ENCODE measurements around the gene NBPF12.
"Not testable (repeated sequence)": the region's sequence is repeated elsewhere in the genome, so short reads cannot be mapped to it uniquely, and the experiment has no call there.

DNA sequence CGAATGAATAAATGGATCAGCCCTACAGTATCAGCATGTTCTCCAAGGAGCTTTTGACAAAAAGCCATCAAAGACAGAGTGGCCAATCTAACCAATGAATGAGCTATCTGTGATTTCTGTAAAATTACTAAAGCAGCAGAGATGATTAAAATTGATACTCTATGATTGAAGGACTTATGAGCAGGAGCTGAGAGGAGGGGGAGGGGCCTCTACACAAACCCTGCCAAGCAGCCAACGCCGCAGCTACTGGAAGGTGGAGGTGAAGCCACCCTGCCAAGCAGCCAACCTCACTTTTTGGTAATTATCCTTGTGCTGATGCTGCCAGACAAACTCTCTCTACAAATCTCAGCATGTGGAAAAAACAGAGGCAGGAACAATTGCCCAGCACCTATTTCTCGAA, 88.9 kb downstream of the NBPF12 start:
- not testable (repeated sequence) for TF ChIP-seq POLR2AphosphoS5, POLR2A (IDR thresholded peaks at IDR 0.05; ENCODE audit: low read depth, low read length)
